ENCODE measurements around the gene SMYD5.

SMYD5 gene

GRCh38 chr2:73257021-73257420, 43.0 kb downstream of the SMYD5 start:
- DNase-seq (ENCODE audit: low read depth), result no peak
- TF ChIP-seq, protein P1, sequence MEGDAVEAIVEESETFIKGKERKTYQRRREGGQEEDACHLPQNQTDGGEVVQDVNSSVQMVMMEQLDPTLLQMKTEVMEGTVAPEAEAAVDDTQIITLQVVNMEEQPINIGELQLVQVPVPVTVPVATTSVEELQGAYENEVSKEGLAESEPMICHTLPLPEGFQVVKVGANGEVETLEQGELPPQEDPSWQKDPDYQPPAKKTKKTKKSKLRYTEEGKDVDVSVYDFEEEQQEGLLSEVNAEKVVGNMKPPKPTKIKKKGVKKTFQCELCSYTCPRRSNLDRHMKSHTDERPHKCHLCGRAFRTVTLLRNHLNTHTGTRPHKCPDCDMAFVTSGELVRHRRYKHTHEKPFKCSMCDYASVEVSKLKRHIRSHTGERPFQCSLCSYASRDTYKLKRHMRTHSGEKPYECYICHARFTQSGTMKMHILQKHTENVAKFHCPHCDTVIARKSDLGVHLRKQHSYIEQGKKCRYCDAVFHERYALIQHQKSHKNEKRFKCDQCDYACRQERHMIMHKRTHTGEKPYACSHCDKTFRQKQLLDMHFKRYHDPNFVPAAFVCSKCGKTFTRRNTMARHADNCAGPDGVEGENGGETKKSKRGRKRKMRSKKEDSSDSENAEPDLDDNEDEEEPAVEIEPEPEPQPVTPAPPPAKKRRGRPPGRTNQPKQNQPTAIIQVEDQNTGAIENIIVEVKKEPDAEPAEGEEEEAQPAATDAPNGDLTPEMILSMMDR (IDR thresholded peaks at IDR 0.05; ENCODE audit: insufficient read depth, low read depth, low read length, missing control alignments), result no peak

GRCh38 chr2:73257425-73258125, 43.5 kb downstream of the SMYD5 start:
- no peak for DNase-seq (ENCODE audit: low read depth)
- H3K4me3 ChIP-seq (ENCODE audit: low read depth, low read length), result no peak overlapping the region
- TF ChIP-seq, protein P1 (IDR thresholded peaks at IDR 0.05; ENCODE audit: insufficient read depth, low read depth, low read length, missing control alignments), result no peak

More at GRCh38 chr2:73257021-73257420, 43.0 kb downstream of the SMYD5 start:
- no peak overlapping the region for H3K4me3 ChIP-seq (ENCODE audit: low read depth, low read length)

GRCh38 chr2:73258186-73258912, 44.3 kb downstream of the SMYD5 start:
- TF ChIP-seq, protein P1 (IDR thresholded peaks at IDR 0.05; ENCODE audit: insufficient read depth, low read depth, low read length, missing control alignments), result no peak
- no peak for DNase-seq (ENCODE audit: low read depth)
- H3K4me3 ChIP-seq (ENCODE audit: low read depth, low read length), result no peak overlapping the region

DNA sequence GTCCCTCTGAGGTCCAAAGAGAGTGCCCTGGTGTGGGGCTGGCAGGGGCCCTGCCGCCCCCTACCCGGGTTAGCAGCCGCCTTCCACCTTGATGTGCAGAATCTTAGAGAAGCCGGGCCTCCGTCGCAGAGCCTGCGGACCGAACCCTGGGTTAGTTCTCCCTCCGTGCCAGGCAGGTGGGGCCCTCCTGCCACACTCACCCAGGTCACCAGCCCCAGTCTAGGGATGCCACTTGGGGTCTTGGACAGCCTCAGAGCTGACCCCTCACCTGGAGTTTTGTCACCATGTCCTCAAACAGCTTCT, 44.8 kb downstream of the SMYD5 start:
- TF ChIP-seq, protein P1 (IDR thresholded peaks at IDR 0.05; ENCODE audit: insufficient read depth, low read depth, low read length, missing control alignments), result no peak
- no peak overlapping the region for H3K4me3 ChIP-seq (ENCODE audit: low read depth, low read length)
- DNase-seq (ENCODE audit: low read depth), result no peak

DNA sequence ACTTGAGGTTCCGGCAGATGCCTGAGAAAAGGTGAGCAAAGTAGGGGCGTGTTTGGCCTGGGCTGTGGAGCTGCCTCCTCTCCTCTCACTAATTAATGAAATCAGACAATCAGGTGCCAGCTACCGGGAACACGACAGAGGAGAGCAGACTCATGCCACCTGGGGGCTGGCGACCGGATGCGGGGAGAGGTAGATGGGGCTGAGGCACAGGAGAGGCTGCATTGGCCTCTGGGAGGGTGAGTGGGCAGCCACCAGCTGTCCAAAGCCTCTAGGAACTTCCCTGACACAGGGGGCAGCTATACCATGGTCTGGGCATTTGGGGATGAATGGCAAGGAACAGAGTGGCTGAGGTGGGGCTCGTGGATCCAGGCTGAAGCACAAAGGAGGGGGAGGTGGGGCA, 45.2 kb downstream of the SMYD5 start:
- no peak for DNase-seq (ENCODE audit: low read depth)
- TF ChIP-seq, protein P1 (IDR thresholded peaks at IDR 0.05; ENCODE audit: insufficient read depth, low read depth, low read length, missing control alignments), result no peak

DNA sequence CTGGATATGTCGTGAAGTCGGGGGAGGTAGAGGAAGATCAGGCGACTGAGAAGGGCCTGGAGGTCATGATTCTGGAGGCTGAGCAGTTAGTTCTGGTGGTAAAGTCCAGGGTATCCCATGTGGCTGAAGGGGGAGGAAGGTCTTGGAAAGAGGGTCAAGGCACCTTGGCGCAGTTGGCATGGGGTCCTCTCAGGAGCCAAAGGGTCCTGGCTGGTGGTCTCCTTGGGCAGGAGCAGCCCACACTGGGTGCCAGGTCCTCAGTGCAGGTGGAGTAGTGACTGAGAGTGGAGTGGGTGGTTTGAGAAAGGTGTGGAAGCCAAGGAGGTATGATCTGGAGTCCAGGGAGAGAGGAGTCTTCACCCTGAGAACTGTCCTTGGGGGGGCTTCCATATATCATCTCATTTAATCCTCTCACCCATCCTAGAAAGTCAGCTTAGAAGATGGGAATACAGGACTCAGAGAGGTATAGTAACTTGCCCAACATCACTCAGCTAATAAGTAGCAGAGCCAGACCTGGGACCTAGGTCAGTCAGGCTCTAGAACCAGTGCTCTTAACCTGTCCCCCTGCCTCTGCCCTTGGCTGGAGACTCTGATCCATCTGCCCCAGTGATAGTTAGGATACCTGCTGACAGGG, 45.8 kb downstream of the SMYD5 start:
- TF ChIP-seq, protein P1 (IDR thresholded peaks at IDR 0.05; ENCODE audit: insufficient read depth, low read depth, low read length, missing control alignments), result no peak
- H3K4me3 ChIP-seq (ENCODE audit: low read depth, low read length), result no peak overlapping the region

More for the DNA sequence above, 45.2 kb downstream of the SMYD5 start:
- H3K4me3 ChIP-seq (ENCODE audit: low read depth, low read length), result no peak overlapping the region

More for the DNA sequence above, 45.8 kb downstream of the SMYD5 start:
- DNase-seq (ENCODE audit: low read depth), result no peak

All from GM12865 (cell line).